ENCODE measurements around the gene SLC35F4.
"Not testable (repeated sequence)": the region's sequence is repeated elsewhere in the genome, so short reads cannot be mapped to it uniquely, and the experiment has no call there.

The SLC35F4 gene

DNA sequence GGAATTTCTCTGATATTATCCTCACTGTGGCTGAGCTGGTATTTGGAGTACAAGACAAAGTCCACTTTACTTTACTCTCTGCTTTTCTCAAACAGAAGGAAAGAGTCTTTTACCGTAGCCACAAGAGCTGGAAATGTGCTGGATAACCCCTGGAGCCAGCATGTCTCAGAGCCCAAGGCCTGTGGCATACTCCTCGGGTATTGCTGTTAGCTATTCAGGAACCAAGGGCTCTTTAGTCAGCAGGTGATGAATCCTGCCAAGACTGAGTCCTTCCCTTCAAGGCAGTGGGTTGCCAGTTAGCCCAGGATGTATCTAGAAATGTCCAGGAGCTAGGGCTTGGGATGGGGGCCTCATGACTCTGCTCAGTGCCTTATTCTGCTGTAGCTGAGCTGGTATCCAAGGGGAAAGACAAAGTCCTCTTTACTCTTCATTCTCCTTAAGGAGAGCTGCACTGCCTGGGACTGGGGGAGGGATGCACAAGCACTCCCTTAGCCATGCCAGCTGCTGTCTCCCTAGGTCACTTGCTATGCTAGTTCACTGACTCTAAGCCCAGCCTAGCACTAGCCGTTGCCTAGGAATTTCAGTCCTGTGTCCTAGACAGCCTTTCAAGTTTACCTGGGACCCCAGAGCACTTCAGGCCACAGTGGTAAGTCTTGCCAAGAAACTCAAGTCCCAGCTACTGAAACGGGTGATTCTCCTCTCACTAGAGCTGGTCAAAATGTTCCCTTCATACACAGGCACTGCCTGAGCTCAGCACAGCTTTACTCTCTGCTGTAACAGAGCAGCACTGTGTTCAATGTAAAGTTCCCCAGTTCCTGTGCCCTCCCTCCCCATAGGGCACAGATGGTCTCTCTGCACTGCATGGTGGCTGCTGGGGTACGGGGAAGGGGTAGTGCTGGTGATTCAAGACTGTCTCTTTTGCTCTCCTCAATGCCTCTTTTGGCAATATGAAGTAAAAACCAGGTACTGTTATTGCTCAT lies 136.4 kb downstream of the SLC35F4 start:
- no peak for DNase-seq (ENCODE audit: low spot score)
- no peak for FAIRE-seq

DNA sequence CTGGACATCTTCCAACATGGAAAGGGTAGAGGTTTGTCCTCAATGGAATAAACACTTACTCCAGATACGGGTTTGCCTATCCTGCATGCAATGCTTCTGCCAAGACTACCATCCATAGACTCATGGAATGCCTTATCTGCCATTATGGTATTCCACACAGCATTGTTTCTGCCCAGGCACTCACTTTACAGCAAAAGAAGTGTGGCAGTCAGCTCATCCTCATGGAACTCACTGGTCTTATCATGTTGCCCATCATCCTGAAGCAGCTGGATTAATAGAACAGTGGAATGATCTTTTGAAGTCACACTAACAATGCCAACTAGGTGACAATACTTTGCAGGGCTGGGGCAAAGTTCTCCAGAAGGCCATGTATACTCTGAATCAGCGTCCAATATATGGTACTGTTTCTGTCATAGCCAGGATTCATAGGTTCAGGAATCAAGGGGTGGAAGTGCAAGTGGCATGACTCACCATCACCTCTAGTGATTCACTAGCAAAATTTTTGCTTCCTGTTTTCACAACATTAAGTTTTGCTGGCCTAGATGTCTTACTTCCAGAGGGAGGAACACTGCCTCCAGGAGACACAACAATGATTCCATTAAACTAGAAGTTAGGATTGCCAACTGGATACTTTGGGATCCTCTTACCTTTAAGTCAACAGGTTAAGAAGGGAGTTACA lies 140.4 kb downstream of the SLC35F4 start:
- FAIRE-seq (peak; percentile 78), DNase-seq (ENCODE audit: low spot score) (peak; percentile 73)

DNA sequence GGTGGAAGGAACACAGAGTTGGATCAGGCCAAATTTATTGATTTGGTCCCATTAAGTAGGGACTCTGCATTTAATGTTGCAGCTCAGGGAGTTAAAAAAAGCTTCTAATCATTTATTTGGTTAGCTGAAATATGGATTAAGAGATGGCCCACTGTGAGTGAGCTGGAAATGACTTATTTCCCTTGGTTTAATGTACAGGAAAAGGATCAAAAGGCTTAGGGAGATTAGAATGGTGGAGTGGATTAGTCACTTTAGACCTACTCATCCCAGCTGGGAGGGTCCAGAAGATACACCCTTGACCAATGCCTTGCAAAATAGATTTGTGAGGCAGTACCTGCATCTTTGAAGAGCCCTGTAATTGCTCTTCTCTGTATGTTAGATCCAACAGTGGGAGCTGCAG lies 143.8 kb downstream of the SLC35F4 start:
- FAIRE-seq: not testable (repeated sequence)

GRCh38 chr14:57714487-57714931 lies 151.4 kb downstream of the SLC35F4 start:
- DNase-seq (ENCODE audit: low spot score) (no peak), FAIRE-seq (no peak)

More for the DNA sequence above, 143.8 kb downstream of the SLC35F4 start:
- DNase-seq (ENCODE audit: low spot score): not testable (repeated sequence)

GRCh38 chr14:57712698-57713097 lies 153.2 kb downstream of the SLC35F4 start:
- DNase-seq (ENCODE audit: low spot score) (no peak), FAIRE-seq (no peak)

DNA sequence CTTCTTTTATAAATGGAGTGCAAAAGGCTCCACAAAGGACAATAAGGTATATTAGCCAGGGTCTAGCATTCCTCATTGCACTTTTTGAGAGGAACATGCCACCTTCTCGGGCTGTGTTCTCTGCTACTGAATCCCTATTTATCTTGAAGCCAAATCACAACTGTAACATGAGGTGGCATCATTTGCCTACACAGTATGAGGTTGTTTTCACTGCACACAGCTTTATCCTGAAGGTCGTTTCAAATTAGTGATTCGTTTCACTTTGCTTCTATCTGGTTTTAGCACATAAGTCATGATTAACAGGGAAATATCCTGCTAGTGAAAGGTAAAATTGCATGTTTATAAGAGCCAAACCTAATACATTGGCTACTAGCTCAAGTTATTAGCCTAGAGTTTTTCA lies 153.8 kb downstream of the SLC35F4 start:
- no peak for DNase-seq (ENCODE audit: low spot score)
- no peak for FAIRE-seq

DNA sequence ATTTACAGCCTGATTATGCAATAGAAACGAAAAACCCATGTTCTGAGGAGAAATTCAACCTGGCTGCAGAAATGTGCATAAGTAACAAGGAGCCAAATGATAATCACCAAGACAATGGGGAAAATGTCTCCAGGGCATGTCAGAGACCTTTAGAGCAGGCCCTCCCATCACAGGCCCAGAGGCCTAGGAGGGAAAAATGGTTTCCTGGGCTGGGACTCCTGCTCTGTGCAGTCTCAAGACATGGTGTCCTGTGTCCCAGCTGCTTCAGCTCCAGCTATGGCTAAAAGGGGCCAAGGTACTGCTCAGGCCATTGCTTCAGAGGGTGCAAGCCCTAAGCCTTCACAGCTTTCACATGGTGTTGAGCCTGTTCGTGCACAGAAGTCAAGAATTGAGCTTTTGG lies 156.0 kb downstream of the SLC35F4 start:
- no peak for DNase-seq (ENCODE audit: low spot score)
- FAIRE-seq: no peak

- DNase-seq (ENCODE audit: low spot score); FAIRE-seq: not testable (repeated sequence)
Measured at GRCh38 chr14:57709086-57709485, 156.8 kb downstream of the SLC35F4 start.

GRCh38 chr14:57707219-57707618 lies 158.7 kb downstream of the SLC35F4 start:
- no peak for DNase-seq (ENCODE audit: low spot score)
- no peak for FAIRE-seq

GRCh38 chr14:57704763-57705162 lies 161.1 kb downstream of the SLC35F4 start:
- DNase-seq (ENCODE audit: low spot score): no peak
- FAIRE-seq: no peak

GRCh38 chr14:57699947-57700346 lies 165.9 kb downstream of the SLC35F4 start:
- no peak for FAIRE-seq

DNA sequence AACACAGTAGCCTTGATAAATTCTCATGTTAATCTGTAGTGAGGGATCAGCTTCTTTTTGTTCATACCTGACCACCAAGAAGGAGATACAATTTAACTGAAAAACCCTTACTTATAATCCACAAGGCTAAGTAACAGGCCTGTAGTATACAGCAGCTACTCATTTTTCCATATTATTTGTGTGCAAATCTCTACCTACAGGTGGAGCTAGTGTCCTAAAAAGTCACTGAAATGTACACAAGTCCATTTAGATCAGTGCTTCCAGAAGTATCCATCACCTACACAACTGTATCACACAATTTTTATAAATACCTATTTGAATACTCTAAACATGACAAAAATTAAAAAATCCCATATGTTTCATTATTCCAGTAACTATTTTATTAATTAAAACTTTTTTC lies 173.2 kb downstream of the SLC35F4 start:
- DNase-seq (ENCODE audit: low spot score) (peak; percentile 21), FAIRE-seq (no peak)

More at GRCh38 chr14:57699947-57700346, 165.9 kb downstream of the SLC35F4 start:
- no peak for DNase-seq (ENCODE audit: low spot score)

DNA sequence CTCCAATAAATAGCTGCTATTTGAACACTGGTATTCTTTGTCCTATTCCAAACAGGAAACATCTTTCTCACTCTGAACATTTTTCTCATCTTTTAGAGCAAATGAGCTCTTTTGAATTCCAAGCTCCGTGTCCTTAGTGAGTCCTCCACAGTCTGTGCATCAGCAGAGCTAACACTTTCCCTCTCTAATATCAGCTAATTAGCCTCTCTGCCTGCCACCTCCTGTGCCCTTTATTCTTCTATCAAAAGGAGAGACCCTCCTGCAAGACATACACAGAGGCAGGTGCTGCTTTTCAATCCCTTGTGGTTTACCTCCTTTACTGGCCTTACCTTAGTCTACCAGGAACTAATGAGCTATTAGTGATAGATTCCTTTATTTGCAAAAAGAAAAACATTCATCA lies 178.5 kb downstream of the SLC35F4 start:
- DNase-seq (ENCODE audit: low spot score): no peak

DNA sequence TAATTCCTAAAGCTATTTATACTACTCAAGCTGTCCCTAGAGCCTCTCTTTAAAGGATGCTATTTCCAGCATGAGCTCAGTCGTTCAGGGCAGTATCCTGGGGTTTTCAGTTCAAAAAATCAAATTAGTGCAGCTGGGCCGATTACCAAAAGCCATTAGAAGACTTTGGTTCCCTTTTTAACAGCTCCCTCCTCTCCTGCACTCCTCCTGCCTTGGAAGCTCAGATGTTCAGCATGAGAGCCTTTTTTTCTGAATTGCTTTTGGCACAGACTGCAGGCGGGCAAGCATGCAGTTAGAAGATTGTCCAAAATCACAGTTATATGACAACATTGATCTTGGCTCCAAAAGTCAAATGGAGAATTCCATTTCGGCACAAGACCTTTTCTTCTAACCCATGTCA lies 179.6 kb downstream of the SLC35F4 start:
- DNase-seq (ENCODE audit: low spot score) (no peak), FAIRE-seq (no peak)

More for the DNA sequence above, 178.5 kb downstream of the SLC35F4 start:
- no peak for FAIRE-seq

DNA sequence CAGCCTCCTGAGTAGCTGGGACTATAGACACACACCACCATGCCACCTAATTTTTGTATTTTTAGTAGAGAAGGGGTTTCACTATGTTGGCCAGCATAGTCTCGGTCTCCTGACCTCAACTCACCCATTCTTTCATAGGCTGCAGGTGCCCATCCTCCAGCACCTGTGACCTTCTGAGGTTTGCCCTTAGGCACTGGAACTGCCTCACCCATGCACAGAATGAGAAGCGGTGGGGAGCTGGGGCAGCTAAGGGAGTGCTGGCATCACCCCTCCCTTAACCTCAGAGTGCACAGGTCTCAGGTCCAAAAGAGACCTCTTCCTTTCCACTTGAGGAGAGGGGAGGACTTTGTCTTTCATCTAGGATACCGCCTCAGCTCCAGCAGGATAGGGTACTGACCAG lies 194.9 kb downstream of the SLC35F4 start:
- DNase-seq (ENCODE audit: low spot score) (no peak), FAIRE-seq (no peak)

- FAIRE-seq (no peak), DNase-seq (ENCODE audit: low spot score) (no peak)
Measured at GRCh38 chr14:57660208-57660607, 205.7 kb downstream of the SLC35F4 start.

GRCh38 chr14:57659052-57659451 lies 206.8 kb downstream of the SLC35F4 start:
- FAIRE-seq: no peak

DNA sequence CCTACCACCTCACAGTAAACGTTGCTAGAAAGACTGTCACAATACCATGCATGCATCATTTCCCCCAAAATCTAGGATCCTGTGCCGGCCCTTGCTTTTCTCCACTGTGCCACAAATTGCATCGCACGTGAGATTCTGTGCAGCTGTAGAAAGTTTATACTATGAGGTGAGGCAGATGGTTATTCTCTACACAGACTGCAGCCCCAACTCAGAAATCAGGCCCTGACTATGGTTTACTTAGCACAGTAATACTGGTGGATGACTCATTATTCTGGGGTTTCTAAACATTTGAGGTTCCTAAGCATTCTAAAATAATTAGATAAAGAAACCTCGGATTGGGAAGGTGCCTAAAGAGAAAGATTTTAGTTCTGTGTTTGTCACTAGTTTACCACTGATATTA lies 208.4 kb downstream of the SLC35F4 start:
- DNase-seq (ENCODE audit: low spot score) (no peak), FAIRE-seq (no peak)

More at GRCh38 chr14:57659052-57659451, 206.8 kb downstream of the SLC35F4 start:
- DNase-seq (ENCODE audit: low spot score): no peak

- FAIRE-seq: no peak
Measured at GRCh38 chr14:57656853-57657252, 209.0 kb downstream of the SLC35F4 start.

GRCh38 chr14:57652769-57653168 lies 213.1 kb downstream of the SLC35F4 start:
- FAIRE-seq (no peak), DNase-seq (ENCODE audit: low spot score) (no peak)

More at GRCh38 chr14:57656853-57657252, 209.0 kb downstream of the SLC35F4 start:
- DNase-seq (ENCODE audit: low spot score): no peak

DNA sequence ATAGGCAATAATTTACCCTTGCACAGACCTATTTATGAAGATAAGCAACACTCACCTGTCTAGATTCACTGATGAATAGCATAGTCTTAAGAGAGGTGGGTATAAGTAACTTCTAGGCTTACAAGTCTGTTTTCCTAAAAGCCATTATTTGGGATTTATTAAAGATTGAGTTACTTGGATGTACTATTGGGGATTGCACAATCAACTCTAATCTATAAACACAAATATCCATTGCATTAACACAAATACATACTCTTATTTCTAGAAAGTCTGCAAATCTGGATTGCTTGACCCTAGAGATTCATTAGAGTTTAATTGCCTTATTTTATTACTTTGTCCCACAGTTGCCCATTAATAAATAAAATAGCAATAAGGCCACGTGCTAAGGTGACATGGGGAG lies 224.1 kb downstream of the SLC35F4 start:
- DNase-seq (ENCODE audit: low spot score) (no peak), FAIRE-seq (no peak)

DNA sequence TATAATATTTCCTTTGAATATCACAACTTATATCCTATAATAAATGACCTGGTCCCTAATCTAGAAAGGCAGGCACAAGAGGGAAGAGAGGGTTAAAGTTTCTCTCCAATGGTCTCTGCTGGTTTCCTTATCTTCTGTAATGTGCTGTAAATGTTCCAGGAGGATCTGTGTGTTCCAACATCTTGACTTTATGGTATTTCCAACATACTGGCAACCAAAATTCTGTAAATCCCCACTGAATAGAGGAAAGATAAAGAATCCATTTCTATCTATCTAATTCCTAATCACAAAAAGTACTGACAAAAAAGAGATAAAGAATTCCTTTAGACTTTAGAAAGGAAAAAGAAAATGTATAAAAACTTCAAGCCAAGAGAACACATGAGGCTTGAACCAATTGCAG lies 225.9 kb downstream of the SLC35F4 start:
- DNase-seq (ENCODE audit: low spot score) (no peak), FAIRE-seq (no peak)
